ENCODE measurements around the gene FERMT3.

FERMT3 gene

GRCh38 chr11:64186492-64187165, 19.9 kb upstream of the FERMT3 start:
- no peak overlapping the region for H3K27ac ChIP-seq (ENCODE audit: insufficient read depth, low read length, poor library complexity, severe bottlenecking)
- no peaks in the 10 kb centered on the region for H3K9me3 ChIP-seq (ENCODE audit: control insufficient read depth, low read length)
- H3K27me3 ChIP-seq (replicated peaks; ENCODE audit: control insufficient read depth, insufficient read depth, low read length, poor library complexity, severe bottlenecking): no peaks in the 10 kb centered on the region
- no peaks in the 10 kb centered on the region for H3K36me3 ChIP-seq (ENCODE audit: control insufficient read depth, insufficient read depth, low read length)
- H3K4me3 ChIP-seq (ENCODE audit: insufficient read depth, low read depth, low read length, poor library complexity, severe bottlenecking): no peak overlapping the region
- DNase-seq: peak in 1 of 3 donors; percentile 14
- H3K4me1 ChIP-seq (ENCODE audit: control insufficient read depth, insufficient read depth, low read length, poor library complexity, severe bottlenecking): peaks cover 5% of the 10 kb centered on the region

- no peaks in the 10 kb centered on the region for H3K9me3 ChIP-seq (ENCODE audit: control insufficient read depth, low read length)
- no peak for DNase-seq
- H3K27me3 ChIP-seq (replicated peaks; ENCODE audit: control insufficient read depth, insufficient read depth, low read length, poor library complexity, severe bottlenecking): no peaks in the 10 kb centered on the region
- no peaks in the 10 kb centered on the region for H3K4me1 ChIP-seq (ENCODE audit: control insufficient read depth, insufficient read depth, low read length, poor library complexity, severe bottlenecking)
- H3K36me3 ChIP-seq (ENCODE audit: control insufficient read depth, insufficient read depth, low read length): peaks cover 51% of the 10 kb centered on the region
- H3K4me3 ChIP-seq (ENCODE audit: insufficient read depth, low read depth, low read length, poor library complexity, severe bottlenecking): no peak overlapping the region
- no peak overlapping the region for H3K27ac ChIP-seq (ENCODE audit: insufficient read depth, low read length, poor library complexity, severe bottlenecking)
Measured at GRCh38 chr11:64192434-64192833, 14.1 kb upstream of the FERMT3 start.

DNA sequence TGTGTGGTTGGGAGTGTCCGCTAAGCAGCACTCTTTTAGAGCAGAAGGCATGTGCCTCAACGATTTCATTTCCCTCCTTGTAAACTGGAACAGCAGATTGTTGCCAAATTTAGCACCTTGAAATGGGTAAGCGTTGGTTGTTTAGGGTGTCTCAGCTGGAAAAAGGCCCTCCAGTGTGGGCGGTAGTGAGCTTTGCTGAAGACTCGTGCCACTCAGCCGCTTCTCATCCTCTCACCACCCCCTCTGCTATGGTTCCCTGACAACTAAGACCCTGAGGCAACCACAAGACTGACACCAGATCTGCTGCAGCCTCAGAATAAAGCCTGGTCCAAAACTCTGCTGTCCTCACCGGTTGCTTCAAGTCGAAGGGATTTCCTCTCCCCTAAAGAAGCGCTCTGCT, 9.9 kb upstream of the FERMT3 start:
- Histone ChIP-seq H3K4me3 (ENCODE audit: insufficient read depth, low read depth, low read length, poor library complexity, severe bottlenecking) (no peak overlapping the region), H3K36me3 (ENCODE audit: control insufficient read depth, insufficient read depth, low read length) (peaks cover 87% of the 10 kb centered on the region), H3K9me3 (ENCODE audit: control insufficient read depth, low read length) (no peaks in the 10 kb centered on the region), H3K4me1 (ENCODE audit: control insufficient read depth, insufficient read depth, low read length, poor library complexity, severe bottlenecking) (no peaks in the 10 kb centered on the region), H3K27me3 (replicated peaks; ENCODE audit: control insufficient read depth, insufficient read depth, low read length, poor library complexity, severe bottlenecking) (no peaks in the 10 kb centered on the region), H3K27ac (ENCODE audit: insufficient read depth, low read length, poor library complexity, severe bottlenecking) (no peak overlapping the region)
- DNase-seq: no peak

DNA sequence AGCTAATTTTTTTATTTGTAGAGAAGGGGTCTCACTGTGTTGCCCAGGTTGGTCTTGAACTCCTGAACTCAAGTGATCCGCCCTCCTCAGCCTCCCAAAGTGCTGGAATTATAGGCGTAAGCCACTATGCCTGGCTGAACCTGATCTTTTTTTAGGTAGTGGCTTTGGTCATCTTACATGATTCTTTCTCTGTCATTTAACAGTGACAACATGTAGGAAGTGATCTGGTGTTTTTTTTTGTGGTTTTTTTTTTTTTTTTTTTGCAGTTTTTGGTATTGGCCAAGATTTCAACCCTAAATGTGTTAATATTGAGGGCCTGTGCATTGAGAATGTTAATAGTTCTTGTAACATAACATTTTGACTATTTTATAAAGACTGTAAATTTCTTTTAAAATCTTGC, 8.0 kb upstream of the FERMT3 start:
- Histone ChIP-seq H3K36me3 (ENCODE audit: control insufficient read depth, insufficient read depth, low read length) (peaks cover 93% of the 10 kb centered on the region), H3K27me3 (replicated peaks; ENCODE audit: control insufficient read depth, insufficient read depth, low read length, poor library complexity, severe bottlenecking) (no peaks in the 10 kb centered on the region), H3K9me3 (ENCODE audit: control insufficient read depth, low read length) (no peaks in the 10 kb centered on the region), H3K4me1 (ENCODE audit: control insufficient read depth, insufficient read depth, low read length, poor library complexity, severe bottlenecking) (no peaks in the 10 kb centered on the region), H3K27ac (ENCODE audit: insufficient read depth, low read length, poor library complexity, severe bottlenecking) (no peak overlapping the region), H3K4me3 (ENCODE audit: insufficient read depth, low read depth, low read length, poor library complexity, severe bottlenecking) (no peak overlapping the region)
- DNase-seq: no peak

GRCh38 chr11:64201543-64201942, 5.0 kb upstream of the FERMT3 start:
- Histone ChIP-seq H3K4me1 (ENCODE audit: control insufficient read depth, insufficient read depth, low read length, poor library complexity, severe bottlenecking) (peaks cover 20% of the 10 kb centered on the region), H3K36me3 (ENCODE audit: control insufficient read depth, insufficient read depth, low read length) (peaks cover 71% of the 10 kb centered on the region)

DNA sequence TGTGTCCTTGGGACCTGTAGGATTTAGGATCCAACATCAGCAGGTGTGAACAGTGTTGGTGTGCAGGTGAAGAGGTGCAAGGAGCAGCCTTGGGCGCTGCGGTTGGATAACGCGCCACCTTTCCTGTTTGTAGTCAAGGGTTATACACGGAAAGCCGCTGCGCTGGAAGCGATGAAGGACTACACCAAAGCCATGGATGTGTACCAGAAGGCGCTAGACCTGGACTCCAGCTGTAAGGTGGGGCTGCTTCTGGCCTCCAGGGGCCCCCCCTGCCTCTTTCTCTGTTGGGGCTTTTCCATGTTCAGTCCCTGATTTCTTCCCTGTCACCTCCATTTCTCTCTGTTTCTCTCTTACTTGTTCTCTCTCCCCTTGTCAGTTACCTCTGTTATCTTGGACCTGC, 3.5 kb upstream of the FERMT3 start:
- Histone ChIP-seq H3K9me3 (ENCODE audit: control insufficient read depth, low read length) (no peaks in the 10 kb centered on the region), H3K4me3 (ENCODE audit: insufficient read depth, low read depth, low read length, poor library complexity, severe bottlenecking) (no peak overlapping the region), H3K4me1 (ENCODE audit: control insufficient read depth, insufficient read depth, low read length, poor library complexity, severe bottlenecking) (peaks cover 35% of the 10 kb centered on the region), H3K27me3 (replicated peaks; ENCODE audit: control insufficient read depth, insufficient read depth, low read length, poor library complexity, severe bottlenecking) (no peaks in the 10 kb centered on the region), H3K36me3 (ENCODE audit: control insufficient read depth, insufficient read depth, low read length) (peaks cover 56% of the 10 kb centered on the region), H3K27ac (ENCODE audit: insufficient read depth, low read length, poor library complexity, severe bottlenecking) (no peak overlapping the region)
- DNase-seq: no peak

More at GRCh38 chr11:64201543-64201942, 5.0 kb upstream of the FERMT3 start:
- H3K27ac ChIP-seq (ENCODE audit: insufficient read depth, low read length, poor library complexity, severe bottlenecking): no peak overlapping the region
- no peak for DNase-seq
- H3K9me3 ChIP-seq (ENCODE audit: control insufficient read depth, low read length): no peaks in the 10 kb centered on the region
- no peak overlapping the region for H3K4me3 ChIP-seq (ENCODE audit: insufficient read depth, low read depth, low read length, poor library complexity, severe bottlenecking)
- no peaks in the 10 kb centered on the region for H3K27me3 ChIP-seq (replicated peaks; ENCODE audit: control insufficient read depth, insufficient read depth, low read length, poor library complexity, severe bottlenecking)

- Histone ChIP-seq H3K9me3 (ENCODE audit: control insufficient read depth, low read length) (no peaks in the 10 kb centered on the region), H3K27me3 (replicated peaks; ENCODE audit: control insufficient read depth, insufficient read depth, low read length, poor library complexity, severe bottlenecking) (no peaks in the 10 kb centered on the region), H3K27ac (ENCODE audit: insufficient read depth, low read length, poor library complexity, severe bottlenecking) (no peak overlapping the region), H3K36me3 (ENCODE audit: control insufficient read depth, insufficient read depth, low read length) (peaks cover 51% of the 10 kb centered on the region), H3K4me1 (ENCODE audit: control insufficient read depth, insufficient read depth, low read length, poor library complexity, severe bottlenecking) (peaks cover 40% of the 10 kb centered on the region), H3K4me3 (ENCODE audit: insufficient read depth, low read depth, low read length, poor library complexity, severe bottlenecking) (no peak overlapping the region)
- DNase-seq: no peak
Measured at GRCh38 chr11:64203421-64204079, 3.0 kb upstream of the FERMT3 start.

DNA sequence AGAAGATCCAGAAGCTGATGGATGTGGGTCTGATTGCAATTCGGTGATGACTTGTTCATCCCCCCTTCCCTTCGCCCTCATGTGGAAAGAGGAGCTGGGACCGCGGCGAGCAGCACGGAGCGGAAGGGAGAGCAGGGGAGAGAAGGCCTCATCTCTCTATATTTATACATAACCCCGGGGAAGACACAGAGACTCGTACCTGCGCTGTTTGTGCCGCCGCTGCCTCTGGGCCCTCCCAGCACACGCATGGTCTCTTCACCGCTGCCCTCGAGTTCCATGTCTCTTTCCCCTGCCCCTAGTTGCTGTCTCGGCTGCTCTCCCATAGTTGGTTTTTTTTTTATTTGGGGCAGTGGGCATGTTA, 2.5 kb upstream of the FERMT3 start:
- DNase-seq: no peak
- Histone ChIP-seq H3K27me3 (replicated peaks; ENCODE audit: control insufficient read depth, insufficient read depth, low read length, poor library complexity, severe bottlenecking) (no peaks in the 10 kb centered on the region), H3K27ac (ENCODE audit: insufficient read depth, low read length, poor library complexity, severe bottlenecking) (no peak overlapping the region), H3K4me1 (ENCODE audit: control insufficient read depth, insufficient read depth, low read length, poor library complexity, severe bottlenecking) (peaks cover 43% of the 10 kb centered on the region), H3K9me3 (ENCODE audit: control insufficient read depth, low read length) (no peaks in the 10 kb centered on the region), H3K4me3 (ENCODE audit: insufficient read depth, low read depth, low read length, poor library complexity, severe bottlenecking) (no peak overlapping the region), H3K36me3 (ENCODE audit: control insufficient read depth, insufficient read depth, low read length) (peaks cover 46% of the 10 kb centered on the region)

DNA sequence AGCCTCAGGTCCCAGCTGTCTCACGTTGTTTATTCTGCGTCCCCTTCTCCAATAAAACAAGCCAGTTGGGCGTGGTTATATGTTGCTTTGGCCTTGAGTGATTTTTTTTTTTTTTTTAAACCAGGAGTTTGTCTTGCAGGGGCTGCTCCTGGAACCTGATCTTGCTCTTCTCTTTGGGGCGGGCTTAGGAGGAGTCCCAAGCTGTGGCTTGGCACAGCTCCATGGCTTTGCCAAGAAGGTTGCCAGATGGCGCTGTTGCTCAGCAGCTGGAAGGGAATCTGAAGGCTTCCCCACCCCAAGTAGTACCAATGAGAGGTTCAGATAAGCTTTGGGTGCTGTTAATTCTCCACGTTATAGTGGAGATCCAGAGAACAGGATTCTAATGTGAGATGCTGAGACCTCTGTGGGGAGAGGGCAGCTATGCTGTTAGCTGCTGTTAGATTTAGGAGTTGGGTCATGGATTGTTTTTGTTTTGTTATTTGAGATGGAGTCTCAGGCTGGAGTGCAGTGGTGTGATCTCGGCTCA, 2.0 kb upstream of the FERMT3 start:
- Histone ChIP-seq H3K36me3 (ENCODE audit: control insufficient read depth, insufficient read depth, low read length) (peaks cover 48% of the 10 kb centered on the region), H3K27me3 (replicated peaks; ENCODE audit: control insufficient read depth, insufficient read depth, low read length, poor library complexity, severe bottlenecking) (no peaks in the 10 kb centered on the region), H3K4me3 (ENCODE audit: insufficient read depth, low read depth, low read length, poor library complexity, severe bottlenecking) (no peak overlapping the region), H3K27ac (ENCODE audit: insufficient read depth, low read length, poor library complexity, severe bottlenecking) (no peak overlapping the region), H3K9me3 (ENCODE audit: control insufficient read depth, low read length) (no peaks in the 10 kb centered on the region), H3K4me1 (ENCODE audit: control insufficient read depth, insufficient read depth, low read length, poor library complexity, severe bottlenecking) (peaks cover 43% of the 10 kb centered on the region)
- peak; percentile 71 to 78 (median 73) for DNase-seq

Measured in effector memory CD4-positive, alpha-beta T cell (primary cell).